SK-N-MC (cell line): ENCODE data around the gene SP110.

ENCODE experiments used
- EZH2 ChIP-seq: fragments of 200-600 bp; sonication (generic); IDR thresholded peaks from one replicate; pipeline ENCODE4 v1.6.1; 2017; ENCODE audit warnings: antibody characterized with exemption
- FOXP2 ChIP-seq: optimal IDR thresholded peaks from 2 replicates; pipeline ENCODE3; 2011; ENCODE audit warnings: mild to moderate bottlenecking, moderate library complexity; ENCODE audit not compliant: insufficient read depth; ENCODE audit errors: extremely low read length, control extremely low read depth
- POLR2AphosphoS5 ChIP-seq: IDR thresholded peaks from 2 replicates; pipeline ENCODE4 v1.6.1; 2012; ENCODE audit warnings: mild to moderate bottlenecking, low read depth, low read length, borderline replicate concordance

DNA sequence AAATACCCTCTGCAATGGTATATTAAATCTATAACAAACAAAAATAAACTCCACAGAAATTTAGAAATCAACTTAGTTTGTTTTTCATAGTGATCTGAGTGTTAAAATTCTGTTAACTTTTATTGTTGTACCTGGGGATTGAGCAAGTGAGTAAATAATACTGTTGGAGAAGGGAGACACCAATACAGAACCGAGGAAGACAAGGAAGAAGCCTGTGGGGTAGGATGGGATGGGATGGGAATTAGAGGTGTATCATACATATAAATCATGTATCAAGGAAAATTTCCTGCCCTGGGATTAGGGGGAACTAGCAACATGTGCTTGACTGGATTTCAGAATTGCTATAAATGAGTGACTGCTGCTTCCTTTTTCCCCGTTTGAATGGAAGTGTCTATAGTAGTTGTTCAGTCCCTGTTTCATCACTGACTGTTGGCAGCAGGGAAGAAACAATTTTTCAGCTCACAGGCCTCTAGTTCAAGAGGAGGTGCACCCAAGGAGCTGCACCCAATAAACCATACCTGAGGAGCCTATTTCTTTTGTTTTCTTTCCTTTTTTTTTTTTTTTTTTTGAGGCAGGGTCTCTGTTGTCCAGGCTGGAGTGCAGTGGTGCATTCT lies 53.1 kb downstream of the SP110 start:
- no peak for TF ChIP-seq POLR2AphosphoS5
- TF ChIP-seq FOXP2, result no peak
- no peak for TF ChIP-seq EZH2
